ENCODE measurements around the gene GCGR. TPM values are rescaled to one million over a fixed set of nuclear protein-coding genes. Genes with fewer than 3 reads are reported as not detected.

The GCGR gene
- total RNA-seq, 4 donors from 2014 or later = not detected

DNA sequence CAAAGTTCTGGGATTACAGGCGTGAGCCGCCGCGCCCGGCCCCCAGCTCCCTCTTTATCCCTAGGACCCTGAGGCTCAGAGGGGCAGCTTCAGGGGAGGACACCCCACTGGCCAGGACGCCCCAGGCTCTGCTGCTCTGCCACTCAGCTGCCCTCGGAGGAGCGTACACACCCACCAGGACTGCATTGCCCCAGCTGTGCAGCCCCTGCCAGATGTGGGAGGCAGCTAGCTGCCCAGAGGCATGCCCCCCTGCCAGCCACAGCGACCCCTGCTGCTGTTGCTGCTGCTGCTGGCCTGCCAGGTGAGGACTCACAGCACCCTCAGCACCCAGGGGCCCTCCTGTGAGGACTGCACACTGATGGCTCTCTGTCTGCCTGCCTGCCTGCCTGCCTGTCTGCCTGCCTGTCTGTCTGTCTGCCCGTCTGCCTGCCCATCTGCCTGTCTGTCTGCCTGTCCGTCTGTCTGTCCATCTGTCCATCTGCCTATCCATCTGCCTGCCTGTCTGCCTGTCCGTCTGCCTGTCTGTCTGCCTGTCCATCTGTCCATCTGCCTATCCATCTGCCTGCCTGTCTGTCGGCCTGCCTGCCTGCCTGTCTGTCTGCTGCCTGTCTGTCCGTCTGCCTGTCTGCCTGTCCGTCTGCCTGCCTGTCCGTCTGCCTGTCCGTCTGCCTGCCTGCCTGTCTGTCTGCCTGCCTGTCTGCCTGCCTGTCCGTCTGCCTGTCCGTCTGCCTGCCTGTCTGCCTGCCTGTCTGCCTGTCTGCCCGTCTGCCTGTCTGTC, 5.0 kb downstream of the GCGR start:
- no peak overlapping the region for H3K27ac ChIP-seq
- intact Hi-C loops (cut with DNase I; ENCODE audit: low total_unique reads) = no loop called here
- H3K36me3 ChIP-seq = no peaks in the 10 kb centered on the region
- DNase-seq = no peak
- peaks cover 7 to 12% of the 10 kb centered on the region in 2 donors for H3K27me3 ChIP-seq
- no peaks in the 10 kb centered on the region for H3K9me3 ChIP-seq
- no peak overlapping the region for H3K4me3 ChIP-seq
- peaks cover 0 to 8% of the 10 kb centered on the region in 2 donors for H3K4me1 ChIP-seq
- no peak for TF ChIP-seq CTCF (IDR thresholded peaks at IDR 0.05)
- no peak for TF ChIP-seq POLR2A (IDR thresholded peaks at IDR 0.05)

DNA sequence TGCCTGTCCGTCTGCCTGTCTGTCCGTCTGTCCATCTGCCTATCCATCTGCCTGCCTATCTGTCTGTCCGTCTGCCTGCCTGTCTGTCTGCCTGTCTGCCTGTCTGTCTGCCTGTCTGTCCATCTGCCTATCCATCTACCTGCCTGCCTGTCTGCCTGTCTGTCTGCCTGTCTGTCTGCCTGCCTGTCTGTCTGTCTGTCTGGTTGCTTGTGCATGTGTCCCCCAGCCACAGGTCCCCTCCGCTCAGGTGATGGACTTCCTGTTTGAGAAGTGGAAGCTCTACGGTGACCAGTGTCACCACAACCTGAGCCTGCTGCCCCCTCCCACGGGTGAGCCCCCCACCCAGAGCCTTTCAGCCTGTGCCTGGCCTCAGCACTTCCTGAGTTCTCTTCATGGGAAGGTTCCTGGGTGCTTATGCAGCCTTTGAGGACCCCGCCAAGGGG, 5.6 kb downstream of the GCGR start:
- no peak overlapping the region for H3K4me3 ChIP-seq
- peaks cover 7 to 12% of the 10 kb centered on the region in 2 donors for H3K27me3 ChIP-seq
- intact Hi-C loops (cut with DNase I; ENCODE audit: low total_unique reads) = no loop called here
- H3K9me3 ChIP-seq = no peaks in the 10 kb centered on the region
- no peaks in the 10 kb centered on the region for H3K36me3 ChIP-seq
- H3K27ac ChIP-seq = no peak overlapping the region
- DNase-seq = no peak
- TF ChIP-seq POLR2A (IDR thresholded peaks at IDR 0.05) (no peak), CTCF (IDR thresholded peaks at IDR 0.05) (no peak)
- H3K4me1 ChIP-seq = peaks cover 0 to 2% of the 10 kb centered on the region in 2 donors

GRCh38 chr17:81810476-81810875, 6.5 kb downstream of the GCGR start:
- Histone ChIP-seq H3K4me3 (no peak overlapping the region), H3K36me3 (no peaks in the 10 kb centered on the region), H3K9me3 (no peaks in the 10 kb centered on the region), H3K27ac (no peak overlapping the region), H3K27me3 (peaks cover 0 to 4% of the 10 kb centered on the region in 2 donors), H3K4me1 (no peaks in the 10 kb centered on the region)
- DNase-seq = no peak
- intact Hi-C loops (cut with DNase I; ENCODE audit: low total_unique reads) = no loop called here
- TF ChIP-seq POLR2A (IDR thresholded peaks at IDR 0.05) (no peak), CTCF (IDR thresholded peaks at IDR 0.05) (no peak)

DNA sequence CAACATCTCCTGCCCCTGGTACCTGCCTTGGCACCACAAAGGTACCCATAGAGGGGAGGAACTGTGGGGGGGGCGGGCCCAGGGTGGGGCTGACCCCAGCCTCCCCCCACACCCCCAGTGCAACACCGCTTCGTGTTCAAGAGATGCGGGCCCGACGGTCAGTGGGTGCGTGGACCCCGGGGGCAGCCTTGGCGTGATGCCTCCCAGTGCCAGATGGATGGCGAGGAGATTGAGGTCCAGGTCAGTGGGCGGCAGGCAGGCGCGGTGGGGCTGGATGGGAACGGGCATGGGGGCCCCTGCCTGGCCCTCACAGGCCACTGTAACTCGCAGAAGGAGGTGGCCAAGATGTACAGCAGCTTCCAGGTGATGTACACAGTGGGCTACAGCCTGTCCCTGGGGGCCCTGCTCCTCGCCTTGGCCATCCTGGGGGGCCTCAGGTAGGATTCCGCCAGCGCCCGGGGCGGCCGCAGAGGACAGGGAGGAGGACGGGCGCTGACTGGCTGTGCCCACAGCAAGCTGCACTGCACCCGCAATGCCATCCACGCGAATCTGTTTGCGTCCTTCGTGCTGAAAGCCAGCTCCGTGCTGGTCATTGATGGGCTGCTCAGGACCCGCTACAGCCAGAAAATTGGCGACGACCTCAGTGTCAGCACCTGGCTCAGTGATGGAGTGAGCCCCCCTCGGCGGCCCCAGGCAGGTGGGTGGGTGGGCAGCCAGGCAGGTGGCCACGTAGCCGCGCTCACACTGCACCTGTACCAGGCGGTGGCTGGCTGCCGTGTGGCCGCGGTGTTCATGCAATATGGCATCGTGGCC, 7.1 kb downstream of the GCGR start:
- TF ChIP-seq CTCF (IDR thresholded peaks at IDR 0.05) = no peak
- TF ChIP-seq POLR2A (IDR thresholded peaks at IDR 0.05) = no peak
- H3K4me3 ChIP-seq = no peak overlapping the region
- H3K36me3 ChIP-seq = no peaks in the 10 kb centered on the region
- intact Hi-C loops (cut with DNase I; ENCODE audit: low total_unique reads) = no loop called here
- no peaks in the 10 kb centered on the region for H3K9me3 ChIP-seq
- no peaks in the 10 kb centered on the region for H3K4me1 ChIP-seq
- DNase-seq = no peak
- no peak overlapping the region for H3K27ac ChIP-seq
- H3K27me3 ChIP-seq = peaks cover 0 to 3% of the 10 kb centered on the region in 2 donors

Data from uterus (tissue), 4 donors.